HT1080 (cell line): ENCODE measurements around the gene FGFR2. TPM values are rescaled to one million over a fixed set of nuclear protein-coding genes. Genes with fewer than 3 reads are reported as not detected.
A peak's percentile ranks its signal among the peaks of the same experiment; 100 is the strongest.

Source experiments
- DNase-seq: peaks from one replicate; pipeline ENCODE4 v3.0.0-alpha.2; 2015; ENCODE audit warnings: low read depth
- total RNA-seq: library from RNA; depleted of rRNA; stranded (reverse); fragments of >200 nt; shearing (Covaris generic); gene quantifications from 2 replicates; pipeline ENCODE4 v1.2.3, GENCODE V29; 2014

The FGFR2 gene
- total RNA-seq, 1 experiment from 2014 or later: not detected

- no peak for DNase-seq
Observed at GRCh38 chr10:121611393-121612159, 13.3 kb upstream of the FGFR2 start.

GRCh38 chr10:121610798-121611323 lies 12.6 kb upstream of the FGFR2 start:
- DNase-seq: no peak

- DNase-seq: no peak
Observed at GRCh38 chr10:121609426-121610380, 11.5 kb upstream of the FGFR2 start.

GRCh38 chr10:121608469-121609190 lies 10.4 kb upstream of the FGFR2 start:
- peak; percentile 14 for DNase-seq

GRCh38 chr10:121607310-121608055 lies 9.2 kb upstream of the FGFR2 start:
- DNase-seq: no peak

- DNase-seq: no peak
Observed at GRCh38 chr10:121605708-121606107, 7.5 kb upstream of the FGFR2 start.

- no peak for DNase-seq
Observed at GRCh38 chr10:121601458-121601857, 3.2 kb upstream of the FGFR2 start.

- DNase-seq: no peak
Observed at GRCh38 chr10:121600611-121601010, 2.4 kb upstream of the FGFR2 start.

GRCh38 chr10:121599947-121600346 lies 1.7 kb upstream of the FGFR2 start:
- no peak for DNase-seq

GRCh38 chr10:121597504-121598262 lies 561 bp downstream of the FGFR2 start:
- no peak for DNase-seq

GRCh38 chr10:121596689-121597503 lies 1.3 kb downstream of the FGFR2 start:
- no peak for DNase-seq

- no peak for DNase-seq
Observed at GRCh38 chr10:121595806-121596688, 2.2 kb downstream of the FGFR2 start.

GRCh38 chr10:121595351-121595805 lies 2.9 kb downstream of the FGFR2 start:
- no peak for DNase-seq

GRCh38 chr10:121594623-121595350 lies 3.5 kb downstream of the FGFR2 start:
- no peak for DNase-seq

GRCh38 chr10:121594076-121594475 lies 4.2 kb downstream of the FGFR2 start:
- DNase-seq: no peak

- DNase-seq: no peak
Observed at GRCh38 chr10:121593281-121594075, 4.8 kb downstream of the FGFR2 start.
